Endothelial cell of umbilical vein (primary cell): ENCODE measurements around the gene ST6GAL2.

Source experiments
- JUN ChIP-seq: IDR thresholded peaks from 2 replicates; pipeline ENCODE4 v1.6.1; 2011; ENCODE audit warnings: borderline replicate concordance, low read depth; ENCODE audit not compliant: insufficient read length, insufficient read depth
- TF ChIP-seq, protein P1 (sequence below), 2 donors: IDR thresholded peaks; 1 replicate in 1 of 2; 2 replicates in 1 of 2; pipeline ENCODE4 v1.5.1; 2011; ENCODE audit warnings: low read length in 2 of 2, mild to moderate bottlenecking in 2 of 2, moderate library complexity in 2 of 2, control low read depth in 1 of 2, inconsistent platforms in 1 of 2, low read depth in 1 of 2; ENCODE audit not compliant: insufficient read depth in 1 of 2; ENCODE audit errors: extremely low read depth in 1 of 2

DNA sequence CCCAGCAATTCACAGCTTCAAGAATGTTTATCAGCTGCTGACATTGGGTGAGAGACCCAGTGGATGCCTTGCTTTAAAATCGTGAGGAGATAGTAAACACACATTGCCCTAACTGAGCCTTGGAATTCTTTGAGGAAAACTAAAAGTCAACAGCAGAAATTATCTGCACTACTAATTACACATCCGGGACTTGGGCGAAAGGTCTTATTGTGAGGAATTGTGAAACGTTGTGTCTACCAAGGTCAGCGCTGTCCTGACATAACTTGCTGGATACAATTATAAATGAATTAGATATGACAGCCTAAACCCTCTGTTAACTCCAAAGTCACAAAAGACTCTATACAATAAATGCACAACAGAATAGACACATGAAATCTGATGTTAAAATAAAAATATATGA lies 121.4 kb downstream of the ST6GAL2 start:
- TF ChIP-seq, protein P1, sequence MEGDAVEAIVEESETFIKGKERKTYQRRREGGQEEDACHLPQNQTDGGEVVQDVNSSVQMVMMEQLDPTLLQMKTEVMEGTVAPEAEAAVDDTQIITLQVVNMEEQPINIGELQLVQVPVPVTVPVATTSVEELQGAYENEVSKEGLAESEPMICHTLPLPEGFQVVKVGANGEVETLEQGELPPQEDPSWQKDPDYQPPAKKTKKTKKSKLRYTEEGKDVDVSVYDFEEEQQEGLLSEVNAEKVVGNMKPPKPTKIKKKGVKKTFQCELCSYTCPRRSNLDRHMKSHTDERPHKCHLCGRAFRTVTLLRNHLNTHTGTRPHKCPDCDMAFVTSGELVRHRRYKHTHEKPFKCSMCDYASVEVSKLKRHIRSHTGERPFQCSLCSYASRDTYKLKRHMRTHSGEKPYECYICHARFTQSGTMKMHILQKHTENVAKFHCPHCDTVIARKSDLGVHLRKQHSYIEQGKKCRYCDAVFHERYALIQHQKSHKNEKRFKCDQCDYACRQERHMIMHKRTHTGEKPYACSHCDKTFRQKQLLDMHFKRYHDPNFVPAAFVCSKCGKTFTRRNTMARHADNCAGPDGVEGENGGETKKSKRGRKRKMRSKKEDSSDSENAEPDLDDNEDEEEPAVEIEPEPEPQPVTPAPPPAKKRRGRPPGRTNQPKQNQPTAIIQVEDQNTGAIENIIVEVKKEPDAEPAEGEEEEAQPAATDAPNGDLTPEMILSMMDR (IDR thresholded peaks at IDR 0.05; ENCODE audit: extremely low read depth in 1 of 2, insufficient read depth in 1 of 2, low read depth in 1 of 2, low read length in 2 of 2), result no peak
- TF ChIP-seq JUN, result no peak
